GM12865 (cell line): ENCODE data around the gene CAPN2.

Experiments
- DNase-seq: peaks from one replicate; pipeline ENCODE4 v3.0.0; 2010; ENCODE audit warnings: low read depth
- H3K4me3 ChIP-seq: 2 replicates; pipeline ENCODE4 v1.5.1; 2011; ENCODE audit warnings: mild to moderate bottlenecking, low read depth, low read length, control low read depth
- TF ChIP-seq, protein P1 (sequence below): IDR thresholded peaks from 2 replicates; pipeline ENCODE4 v1.5.1; 2011; ENCODE audit warnings: low read length, control low read depth, low read depth, inconsistent platforms; ENCODE audit not compliant: insufficient read depth; ENCODE audit errors: missing control alignments

The CAPN2 gene

DNA sequence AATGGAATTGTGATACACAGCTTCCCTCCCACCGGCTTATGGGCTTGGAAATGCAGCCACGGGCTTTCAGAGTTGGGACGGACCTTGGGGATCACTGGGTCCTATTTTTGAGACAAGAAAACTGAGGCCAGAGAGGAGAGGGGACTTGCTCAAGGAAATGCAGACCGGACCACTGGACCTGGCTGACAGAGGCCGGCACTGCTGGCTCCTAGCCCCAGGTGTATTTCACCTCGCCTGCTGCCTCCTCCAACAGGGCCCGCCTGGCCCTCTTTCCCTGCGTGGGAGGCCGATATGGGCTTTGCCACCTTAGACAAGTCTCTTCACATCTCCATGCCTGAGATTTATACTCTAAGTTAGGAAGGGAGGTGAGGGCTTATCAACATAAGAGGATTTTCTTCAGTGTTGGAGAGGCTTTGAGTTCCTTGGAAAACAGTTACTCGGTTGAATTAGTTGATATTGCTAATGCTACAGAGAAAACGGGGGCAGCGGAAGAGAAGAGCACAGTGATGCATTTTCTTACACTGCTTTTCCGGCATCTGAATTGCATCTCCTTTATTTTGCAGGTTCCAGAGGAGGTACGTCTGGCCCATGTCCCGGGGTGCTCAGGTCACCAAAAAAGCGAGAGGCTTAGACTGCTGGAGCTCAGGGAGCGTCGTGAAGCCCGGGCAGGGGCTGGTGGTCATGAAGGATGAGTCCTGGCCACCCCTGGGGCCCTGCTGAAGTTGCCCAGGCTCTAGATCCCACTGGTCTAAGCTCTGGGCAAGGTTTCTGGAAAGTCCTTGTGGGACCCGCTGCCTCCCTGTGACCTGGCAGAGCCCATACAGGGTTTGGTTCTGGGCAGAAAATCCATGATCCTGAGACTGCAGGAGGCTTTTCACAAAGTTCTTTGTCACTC, 44.7 kb downstream of the CAPN2 start:
- TF ChIP-seq, protein P1, sequence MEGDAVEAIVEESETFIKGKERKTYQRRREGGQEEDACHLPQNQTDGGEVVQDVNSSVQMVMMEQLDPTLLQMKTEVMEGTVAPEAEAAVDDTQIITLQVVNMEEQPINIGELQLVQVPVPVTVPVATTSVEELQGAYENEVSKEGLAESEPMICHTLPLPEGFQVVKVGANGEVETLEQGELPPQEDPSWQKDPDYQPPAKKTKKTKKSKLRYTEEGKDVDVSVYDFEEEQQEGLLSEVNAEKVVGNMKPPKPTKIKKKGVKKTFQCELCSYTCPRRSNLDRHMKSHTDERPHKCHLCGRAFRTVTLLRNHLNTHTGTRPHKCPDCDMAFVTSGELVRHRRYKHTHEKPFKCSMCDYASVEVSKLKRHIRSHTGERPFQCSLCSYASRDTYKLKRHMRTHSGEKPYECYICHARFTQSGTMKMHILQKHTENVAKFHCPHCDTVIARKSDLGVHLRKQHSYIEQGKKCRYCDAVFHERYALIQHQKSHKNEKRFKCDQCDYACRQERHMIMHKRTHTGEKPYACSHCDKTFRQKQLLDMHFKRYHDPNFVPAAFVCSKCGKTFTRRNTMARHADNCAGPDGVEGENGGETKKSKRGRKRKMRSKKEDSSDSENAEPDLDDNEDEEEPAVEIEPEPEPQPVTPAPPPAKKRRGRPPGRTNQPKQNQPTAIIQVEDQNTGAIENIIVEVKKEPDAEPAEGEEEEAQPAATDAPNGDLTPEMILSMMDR = no peak
- H3K4me3 ChIP-seq = no peak overlapping the region
- DNase-seq = no peak

DNA sequence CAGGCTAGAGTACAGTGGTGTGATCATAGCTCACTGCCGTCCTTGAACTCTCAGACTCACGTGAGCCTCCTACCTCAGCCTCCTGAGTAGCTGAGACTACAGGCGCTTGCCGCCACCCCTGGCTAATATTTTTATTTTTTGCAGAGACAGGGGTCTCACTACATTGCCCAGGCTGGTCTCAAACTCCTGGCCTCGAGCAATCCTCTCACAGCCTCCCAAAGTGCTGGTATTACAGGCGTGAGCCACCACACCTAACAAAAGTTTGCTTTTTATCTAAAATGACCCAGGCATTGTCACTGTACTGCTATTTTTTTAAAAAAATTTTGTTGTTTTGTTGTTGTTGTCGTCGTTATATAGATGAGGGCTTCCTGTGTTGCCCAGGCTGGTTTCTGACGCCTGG, 46.4 kb downstream of the CAPN2 start:
- DNase-seq = no peak
- TF ChIP-seq, protein P1 = no peak
- H3K4me3 ChIP-seq = no peak overlapping the region

DNA sequence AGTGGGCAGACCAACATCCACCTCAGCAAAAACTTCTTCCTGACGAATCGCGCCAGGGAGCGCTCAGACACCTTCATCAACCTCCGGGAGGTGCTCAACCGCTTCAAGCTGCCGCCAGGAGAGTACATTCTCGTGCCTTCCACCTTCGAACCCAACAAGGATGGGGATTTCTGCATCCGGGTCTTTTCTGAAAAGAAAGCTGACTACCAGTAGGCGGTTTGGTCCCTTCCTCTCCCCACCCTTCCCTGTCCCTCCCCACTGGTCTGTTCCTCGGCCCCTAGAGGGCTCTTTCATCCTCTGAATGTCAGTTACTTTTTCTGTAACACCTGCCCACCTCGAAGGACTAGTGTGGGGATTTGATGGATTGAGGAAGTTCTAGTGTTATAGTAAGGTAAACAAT, 46.9 kb downstream of the CAPN2 start:
- H3K4me3 ChIP-seq = no peak overlapping the region
- TF ChIP-seq, protein P1 = no peak
- no peak for DNase-seq

DNA sequence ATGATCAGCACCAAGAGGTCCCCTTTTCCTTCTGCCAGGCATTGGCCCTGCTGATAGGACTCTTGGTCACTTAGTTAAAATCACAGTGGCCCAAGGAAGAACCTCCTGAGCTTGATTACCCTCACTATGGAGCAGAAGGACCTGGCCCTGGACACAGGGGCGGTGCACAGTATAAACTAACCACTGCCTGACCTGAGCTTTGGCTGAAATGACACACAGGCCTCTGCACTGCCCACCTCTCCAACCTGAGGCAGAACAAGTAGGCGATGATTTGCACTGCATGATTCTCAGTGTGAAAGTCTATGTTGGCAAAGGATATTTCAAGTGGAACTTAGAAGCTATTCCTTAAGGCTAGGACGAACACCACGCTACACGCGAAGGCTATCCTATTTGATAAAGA, 48.5 kb downstream of the CAPN2 start:
- DNase-seq = no peak
- no peak overlapping the region for H3K4me3 ChIP-seq
- TF ChIP-seq, protein P1 = no peak

DNA sequence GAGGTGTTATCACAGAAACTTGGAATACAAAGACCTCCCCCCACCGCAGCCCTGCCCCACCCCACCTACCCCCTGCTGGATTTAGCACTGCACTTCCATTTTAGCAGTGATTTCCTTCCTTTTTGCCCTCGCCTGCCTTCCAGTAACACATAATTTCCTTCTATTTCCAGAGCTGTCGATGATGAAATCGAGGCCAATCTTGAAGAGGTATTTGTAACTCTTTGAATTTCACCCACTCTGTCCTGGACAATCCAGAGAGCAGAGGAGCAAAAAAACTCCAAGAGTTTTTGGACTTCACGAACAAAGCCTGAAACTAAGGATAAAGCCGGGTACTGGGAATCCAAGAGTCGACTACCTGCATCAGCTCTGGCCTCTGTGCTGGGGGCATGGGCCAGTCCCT, 49.1 kb downstream of the CAPN2 start:
- no peak overlapping the region for H3K4me3 ChIP-seq
- no peak for DNase-seq
- TF ChIP-seq, protein P1 = no peak

DNA sequence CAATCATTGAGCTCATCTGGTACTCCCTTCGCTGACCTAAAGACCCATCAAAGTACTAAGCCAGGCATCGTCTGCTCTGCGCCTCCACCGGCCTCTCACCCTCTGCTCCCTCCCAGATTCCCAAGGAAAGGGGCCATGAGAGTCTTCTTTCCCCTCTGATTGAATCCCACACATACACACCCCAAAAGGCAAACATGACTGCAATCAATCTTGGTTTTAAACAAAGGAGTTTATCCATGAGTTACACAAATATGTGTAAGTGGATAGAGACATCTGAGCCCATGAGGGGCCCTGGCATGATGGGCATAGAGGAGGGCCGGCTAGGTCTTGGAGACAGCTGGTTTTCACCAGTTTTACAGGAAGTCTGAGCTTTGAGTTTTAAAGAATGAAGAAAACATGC, 50.9 kb downstream of the CAPN2 start:
- no peak for DNase-seq
- H3K4me3 ChIP-seq = no peak overlapping the region
- TF ChIP-seq, protein P1 = no peak

DNA sequence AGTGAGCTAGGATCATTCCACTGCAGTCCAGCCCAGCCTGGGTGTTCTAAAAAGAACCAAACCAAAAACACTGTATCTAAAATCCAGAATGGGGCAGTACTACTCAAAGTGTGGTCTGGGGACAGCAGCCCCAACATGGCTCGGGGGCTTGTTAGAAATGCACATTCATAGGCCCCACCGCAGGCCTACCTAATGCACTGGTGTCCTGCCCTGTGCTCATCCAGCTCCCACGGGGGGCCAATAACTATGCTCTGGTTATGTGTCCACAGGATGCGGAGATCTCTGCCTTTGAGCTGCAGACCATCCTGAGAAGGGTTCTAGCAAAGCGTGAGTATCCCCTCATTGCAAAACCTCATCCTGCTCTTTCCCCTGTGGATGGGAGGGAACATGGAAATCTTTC, 51.5 kb downstream of the CAPN2 start:
- TF ChIP-seq, protein P1 = no peak
- no peak overlapping the region for H3K4me3 ChIP-seq
- DNase-seq = no peak
